Measurements from ENCODE around the gene MED20. TPM values are rescaled to one million over a fixed set of nuclear protein-coding genes. Genes with fewer than 3 reads are reported as not detected.

MED20 gene
- total RNA-seq, 4 donors from 2014 or later, result 9.6 to 14.9 (median 14.2) TPM

DNA sequence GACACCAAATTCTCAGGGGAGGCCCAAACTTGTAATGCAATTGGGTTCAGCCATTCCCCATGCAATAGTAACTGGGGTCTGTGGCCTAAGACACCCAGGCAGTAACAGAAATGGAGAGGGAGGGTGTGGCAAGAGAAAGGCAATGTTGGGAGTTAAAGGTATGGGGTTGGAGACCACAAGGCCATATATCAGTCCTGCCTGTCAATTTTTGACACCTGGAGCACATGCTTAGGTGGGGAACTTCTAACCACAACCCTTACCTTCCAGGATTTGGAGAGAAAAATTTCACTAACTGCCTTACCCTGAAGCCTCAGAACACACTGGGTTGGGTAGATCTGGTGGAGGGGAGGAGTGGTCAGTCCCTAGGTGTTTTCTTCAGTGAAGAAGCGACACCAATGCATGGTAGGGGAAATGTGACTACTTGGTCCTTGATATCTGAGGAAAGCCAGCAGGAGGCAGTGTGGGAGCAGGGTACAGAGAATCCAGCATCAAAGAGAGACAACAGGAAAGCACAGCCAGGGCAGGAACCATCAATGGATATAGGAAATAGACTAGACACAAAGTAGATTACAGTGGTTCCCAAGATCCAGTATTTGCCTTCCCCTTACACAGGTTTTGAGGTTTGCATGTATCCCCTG is 18.9 kb downstream of the MED20 start:
- WGBS, result 89% methylated on average over 1 of the region's 1 CpG
- intact Hi-C loops (cut with DNase I), result no loop called here
- H3K4me3 ChIP-seq, result no peak overlapping the region
- peaks cover 20 to 63% (median 40%) of the 10 kb centered on the region in 4 donors for H3K36me3 ChIP-seq
- DNase-seq (ENCODE audit: extremely low spot score), result no peak
- no peaks in the 10 kb centered on the region for H3K9me3 ChIP-seq
- H3K4me1 ChIP-seq, result peaks cover 0 to 3% (median 0%) of the 10 kb centered on the region in 4 donors
- no peak overlapping the region for H3K27ac ChIP-seq (replicated peaks in 1 of 4)
- TF ChIP-seq EP300 (IDR thresholded peaks at IDR 0.05), result no peak
- TF ChIP-seq, protein P1, sequence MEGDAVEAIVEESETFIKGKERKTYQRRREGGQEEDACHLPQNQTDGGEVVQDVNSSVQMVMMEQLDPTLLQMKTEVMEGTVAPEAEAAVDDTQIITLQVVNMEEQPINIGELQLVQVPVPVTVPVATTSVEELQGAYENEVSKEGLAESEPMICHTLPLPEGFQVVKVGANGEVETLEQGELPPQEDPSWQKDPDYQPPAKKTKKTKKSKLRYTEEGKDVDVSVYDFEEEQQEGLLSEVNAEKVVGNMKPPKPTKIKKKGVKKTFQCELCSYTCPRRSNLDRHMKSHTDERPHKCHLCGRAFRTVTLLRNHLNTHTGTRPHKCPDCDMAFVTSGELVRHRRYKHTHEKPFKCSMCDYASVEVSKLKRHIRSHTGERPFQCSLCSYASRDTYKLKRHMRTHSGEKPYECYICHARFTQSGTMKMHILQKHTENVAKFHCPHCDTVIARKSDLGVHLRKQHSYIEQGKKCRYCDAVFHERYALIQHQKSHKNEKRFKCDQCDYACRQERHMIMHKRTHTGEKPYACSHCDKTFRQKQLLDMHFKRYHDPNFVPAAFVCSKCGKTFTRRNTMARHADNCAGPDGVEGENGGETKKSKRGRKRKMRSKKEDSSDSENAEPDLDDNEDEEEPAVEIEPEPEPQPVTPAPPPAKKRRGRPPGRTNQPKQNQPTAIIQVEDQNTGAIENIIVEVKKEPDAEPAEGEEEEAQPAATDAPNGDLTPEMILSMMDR (IDR thresholded peaks at IDR 0.05), result peak in 1 of 3 experiments; percentile 10
- H3K27me3 ChIP-seq, result no peaks in the 10 kb centered on the region

DNA sequence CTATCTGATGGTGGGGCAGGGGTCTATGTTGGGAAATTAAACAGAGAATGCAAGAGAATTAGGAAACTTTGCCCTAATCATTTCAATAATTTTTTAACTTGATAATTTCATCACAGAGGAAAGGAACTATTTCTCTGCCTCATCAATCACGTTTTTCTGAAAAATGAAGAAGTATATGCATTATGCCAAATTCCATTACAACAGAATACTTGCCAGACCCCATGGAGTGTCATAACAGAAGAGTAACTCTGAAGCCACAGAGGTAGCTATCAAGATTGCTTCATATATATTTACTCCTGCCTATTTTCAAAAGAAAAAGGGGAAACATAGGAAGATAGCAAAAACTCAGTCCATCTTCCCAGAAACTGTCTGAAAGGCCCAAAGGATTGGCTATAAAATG is 20.1 kb downstream of the MED20 start:
- peaks cover 8 to 52% (median 29%) of the 10 kb centered on the region in 4 donors for H3K36me3 ChIP-seq
- peaks cover 6 to 9% (median 8%) of the 10 kb centered on the region in 4 donors for H3K4me1 ChIP-seq
- DNase-seq (ENCODE audit: extremely low spot score), result no peak
- 75% methylated on average over 1 of the region's 1 CpG for WGBS
- H3K27ac ChIP-seq (replicated peaks in 1 of 4), result no peak overlapping the region
- TF ChIP-seq POLR2A (IDR thresholded peaks at IDR 0.05; ENCODE audit: low read depth) (no peak), POLR2AphosphoS5 (IDR thresholded peaks at IDR 0.05) (no peak), EP300 (IDR thresholded peaks at IDR 0.05) (no peak)
- TF ChIP-seq, protein P1 (IDR thresholded peaks at IDR 0.05), result no peak
- H3K4me3 ChIP-seq, result no peak overlapping the region
- no peaks in the 10 kb centered on the region for H3K27me3 ChIP-seq
- no peaks in the 10 kb centered on the region for H3K9me3 ChIP-seq
- intact Hi-C loops (cut with DNase I), result no loop called here

DNA sequence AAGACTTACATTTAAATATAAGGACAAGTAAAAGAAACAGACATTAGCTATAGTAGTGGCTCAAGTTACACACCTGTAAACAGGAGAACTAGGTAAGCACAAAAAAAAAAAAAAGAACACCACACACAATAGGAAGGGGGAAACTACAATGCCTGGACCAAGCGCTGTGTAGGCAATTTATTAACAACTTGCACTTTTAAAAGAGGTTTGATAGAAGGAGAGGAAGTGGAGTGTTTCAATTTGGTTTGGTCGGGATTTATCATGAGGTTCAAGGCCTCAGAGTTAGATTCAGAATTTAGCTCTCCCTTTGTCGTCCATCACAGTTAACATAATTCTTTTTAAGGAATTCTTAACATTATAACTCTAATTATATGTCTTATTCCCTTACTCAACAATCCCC is 24.7 kb downstream of the MED20 start:
- Histone ChIP-seq H3K36me3 (peaks cover 0 to 17% (median 3%) of the 10 kb centered on the region in 4 donors), H3K4me1 (peaks cover 18 to 27% (median 24%) of the 10 kb centered on the region in 4 donors), H3K9me3 (no peaks in the 10 kb centered on the region), H3K27me3 (no peaks in the 10 kb centered on the region), H3K4me3 (peak overlapping the region; percentile 69 to 83 (median 73)), H3K27ac (replicated peaks in 1 of 4) (peak overlapping the region in 2 of 4 donors; percentile 78 to 83)
- TF ChIP-seq POLR2A (IDR thresholded peaks at IDR 0.05; ENCODE audit: low read depth) (no peak), EP300 (IDR thresholded peaks at IDR 0.05) (no peak)
- TF ChIP-seq, protein P1 (IDR thresholded peaks at IDR 0.05), result no peak
- intact Hi-C loops (cut with DNase I), result no loop called here
- WGBS, result 59% methylated on average over 3 of the region's 3 CpGs
- DNase-seq (ENCODE audit: extremely low spot score), result no peak

DNA sequence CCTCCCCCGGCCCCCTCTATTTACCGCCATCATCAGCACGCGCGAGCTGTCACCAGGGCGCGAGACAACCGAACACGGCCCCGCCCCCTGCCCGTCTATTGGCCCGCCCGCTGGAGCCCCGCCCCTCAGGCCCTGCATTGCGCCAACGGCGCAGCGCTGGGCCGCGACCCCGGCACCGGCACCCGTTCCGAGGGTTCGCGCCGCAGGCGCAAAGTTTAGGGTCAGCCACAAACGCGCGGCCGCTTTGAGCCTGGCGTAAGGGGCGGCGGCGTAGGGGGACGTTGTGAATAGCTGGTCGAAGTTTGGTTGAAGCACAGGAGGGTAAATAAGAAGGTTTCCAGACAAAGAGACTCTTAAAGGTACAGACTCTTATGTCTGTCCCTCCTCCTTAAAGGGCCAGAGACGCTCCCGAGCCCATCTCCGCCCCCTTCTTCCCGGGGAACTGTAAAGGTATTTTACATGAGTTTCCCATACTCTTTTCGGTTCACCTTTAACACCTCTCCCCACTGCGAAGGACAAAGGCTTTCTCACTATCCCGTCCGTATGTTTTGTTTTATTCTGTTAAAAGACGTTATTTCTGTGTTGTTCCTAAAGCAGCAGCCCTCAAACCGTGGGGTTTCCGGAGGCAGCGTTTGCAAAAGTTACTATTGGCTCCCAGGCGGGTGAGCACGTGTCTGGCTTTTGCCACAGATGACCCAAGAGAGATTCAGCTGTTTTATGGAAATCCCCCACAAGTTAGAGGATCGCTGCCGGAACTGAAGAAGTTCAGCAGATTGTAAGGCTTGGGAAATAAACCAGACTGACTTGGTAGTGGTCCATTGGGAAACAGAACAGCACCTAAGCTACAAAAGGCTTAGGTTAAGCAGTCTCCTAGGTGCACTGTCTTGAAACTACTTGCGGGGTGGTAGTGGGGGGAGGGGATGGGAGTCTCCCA is 25.4 kb downstream of the MED20 start, which contains the start of gene USP49:
TSS of gene USP49 (minus strand) at position 76 of the 934 bp plus-strand sequence. CDS start 88,392 bp downstream, outside the sequence.
- H3K4me3 ChIP-seq, result peak within 1 kb of the TSS; percentile 69 to 83 (median 73)
- H3K4me1 ChIP-seq, result peaks cover 18 to 27% (median 24%) of the 10 kb centered on the region in 4 donors
- H3K27ac ChIP-seq (replicated peaks in 1 of 4), result peak within 1 kb of the TSS; percentile 77 to 85 (median 80)
- 0% methylated on average over 48 of the region's 55 CpGs for WGBS
- H3K9me3 ChIP-seq, result no peaks in the 10 kb centered on the region
- peak in 1 of 2 donors; percentile 62 for TF ChIP-seq POLR2AphosphoS5 (IDR thresholded peaks at IDR 0.05)
- TF ChIP-seq EP300 (IDR thresholded peaks at IDR 0.05), result no peak
- no peak for TF ChIP-seq POLR2A (IDR thresholded peaks at IDR 0.05; ENCODE audit: low read depth)
- TF ChIP-seq, protein P1 (IDR thresholded peaks at IDR 0.05), result peak in 1 of 3 experiments; percentile 5
- intact Hi-C loops (cut with DNase I), result no loop called here
- H3K36me3 ChIP-seq, result peaks cover 0 to 11% (median 2%) of the 10 kb centered on the region in 4 donors
- no peaks in the 10 kb centered on the region for H3K27me3 ChIP-seq
- peak; percentile 94 for DNase-seq (ENCODE audit: extremely low spot score)

All from esophagus muscularis mucosa (tissue), 4 donors.